Mesenchymal stem cell (in vitro differentiated cells and primary cell): ENCODE data around the gene DENND1C.

Experiments
- DNase-seq: peaks from one replicate; pipeline ENCODE4 v3.0.0-alpha.2; 2013
- H2AFZ ChIP-seq: one replicate; pipeline ENCODE4 v1.6.1; 2013; ENCODE audit warnings: low read depth, mild to moderate bottlenecking, control low read depth, inconsistent platforms, low read length, moderate library complexity
- H2AK5ac ChIP-seq: 2 replicates; pipeline ENCODE4 v1.6.1; 2013; ENCODE audit warnings: low read length, moderate library complexity, mild to moderate bottlenecking, inconsistent platforms; ENCODE audit not compliant: severe bottlenecking
- H2BK120ac ChIP-seq: one replicate; pipeline ENCODE4 v1.6.1; 2013; ENCODE audit warnings: low read depth, mild to moderate bottlenecking, inconsistent platforms, low read length, moderate library complexity
- H2BK12ac ChIP-seq, 2 experiments: one replicate each; pipeline ENCODE4 v1.6.1; 2013; ENCODE audit warnings: inconsistent platforms in 2 of 2, low read length in 2 of 2, mild to moderate bottlenecking in 2 of 2, moderate library complexity in 2 of 2, control low read depth in 1 of 2
- H2BK15ac ChIP-seq: one replicate; pipeline ENCODE4 v1.6.1; 2013; ENCODE audit warnings: mild to moderate bottlenecking, low read depth, inconsistent platforms; ENCODE audit not compliant: poor library complexity, severe bottlenecking
- H2BK5ac ChIP-seq: 2 replicates; pipeline ENCODE4 v1.6.1; 2013; ENCODE audit warnings: low read depth, mild to moderate bottlenecking, low read length, control low read depth, inconsistent platforms; ENCODE audit not compliant: poor library complexity, severe bottlenecking
- H3K14ac ChIP-seq, 2 experiments: one replicate each; pipeline ENCODE4 v1.6.1; 2013; ENCODE audit warnings: inconsistent platforms in 2 of 2, low read length in 2 of 2, control low read depth in 1 of 2, mild to moderate bottlenecking in 1 of 2, moderate library complexity in 1 of 2
- H3K18ac ChIP-seq, 2 experiments: one replicate each; pipeline ENCODE4 v1.6.1; 2013; ENCODE audit warnings: inconsistent platforms in 2 of 2, low read length in 2 of 2, control low read depth in 1 of 2, low read depth in 1 of 2, mild to moderate bottlenecking in 1 of 2
- H3K23ac ChIP-seq, 2 experiments: one replicate each; pipeline ENCODE4 v1.6.1; 2013; ENCODE audit warnings: inconsistent platforms in 2 of 2, low read length in 2 of 2, mild to moderate bottlenecking in 2 of 2, moderate library complexity in 2 of 2, control low read depth in 1 of 2
- H3K27ac ChIP-seq: 2 replicates; pipeline ENCODE4 v1.5.1; 2013; ENCODE audit warnings: mild to moderate bottlenecking, moderate library complexity, low read length, control low read depth, inconsistent platforms; ENCODE audit not compliant: poor library complexity, severe bottlenecking
- H3K27me3 ChIP-seq, 2 experiments: 2 replicates each; pipeline versions ENCODE4 v1.6.1 to v1.7.0; 2013; ENCODE audit warnings: low read length in 2 of 2, mild to moderate bottlenecking in 2 of 2, moderate library complexity in 2 of 2, control low read depth in 1 of 2, inconsistent platforms in 1 of 2; ENCODE audit not compliant: control insufficient read depth in 1 of 2, insufficient read depth in 1 of 2
- H3K36me3 ChIP-seq, 2 experiments: 2 replicates each; pipeline versions ENCODE4 v1.6.1 to v1.7.0; 2013; ENCODE audit warnings: low read length in 2 of 2, control low read depth in 1 of 2, inconsistent platforms in 1 of 2, low read depth in 1 of 2, mild to moderate bottlenecking in 1 of 2; ENCODE audit not compliant: insufficient read depth in 2 of 2, control insufficient read depth in 1 of 2
- H3K4ac ChIP-seq, 2 experiments: one replicate each; pipeline ENCODE4 v1.6.1; 2013; ENCODE audit warnings: inconsistent platforms in 2 of 2, low read length in 2 of 2, mild to moderate bottlenecking in 2 of 2, moderate library complexity in 2 of 2, control low read depth in 1 of 2, low read depth in 1 of 2
- H3K4me1 ChIP-seq: 2 replicates; pipeline ENCODE4 v1.6.1; 2013; ENCODE audit warnings: low read depth, low read length, control low read depth; ENCODE audit not compliant: control insufficient read depth, insufficient read depth
- H3K4me2 ChIP-seq: 2 replicates; pipeline ENCODE4 v1.6.1; 2013; ENCODE audit warnings: low read length, mild to moderate bottlenecking, inconsistent platforms; ENCODE audit not compliant: poor library complexity, severe bottlenecking
- H3K4me3 ChIP-seq, 2 experiments: 2 replicates each; pipeline versions ENCODE4 v1.5.1 to v1.7.0; 2013; ENCODE audit warnings: low read length in 2 of 2, mild to moderate bottlenecking in 2 of 2, control low read depth in 1 of 2, low read depth in 1 of 2; ENCODE audit not compliant: insufficient read depth in 1 of 2
- H3K79me1 ChIP-seq: replicated peaks from 2 replicates; pipeline ENCODE4 v1.6.1; 2013; ENCODE audit warnings: mild to moderate bottlenecking, control low read depth, low read length, inconsistent platforms; ENCODE audit not compliant: poor library complexity, severe bottlenecking
- H3K9ac ChIP-seq: 2 replicates; pipeline ENCODE4 v1.7.0; 2013; ENCODE audit warnings: mild to moderate bottlenecking, low read length, moderate library complexity
- H3K9me3 ChIP-seq: 2 replicates; pipeline ENCODE4 v1.7.0; 2013; ENCODE audit warnings: mild to moderate bottlenecking, low read length; ENCODE audit not compliant: control insufficient read depth
- H4K8ac ChIP-seq: one replicate; pipeline ENCODE4 v1.6.1; 2013; ENCODE audit warnings: inconsistent platforms, mild to moderate bottlenecking, low read length, moderate library complexity
- H4K91ac ChIP-seq: one replicate; pipeline ENCODE4 v1.6.1; 2013; ENCODE audit warnings: mild to moderate bottlenecking, low read length, inconsistent platforms
- WGBS: methylation state at CpG from one replicate; pipeline ENCODE4 v1.1.7; 2013; ENCODE audit warnings: mixed read lengths; 5-methylcytosine and 5-hydroxymethylcytosine counted together

Gene DENND1C

DNA sequence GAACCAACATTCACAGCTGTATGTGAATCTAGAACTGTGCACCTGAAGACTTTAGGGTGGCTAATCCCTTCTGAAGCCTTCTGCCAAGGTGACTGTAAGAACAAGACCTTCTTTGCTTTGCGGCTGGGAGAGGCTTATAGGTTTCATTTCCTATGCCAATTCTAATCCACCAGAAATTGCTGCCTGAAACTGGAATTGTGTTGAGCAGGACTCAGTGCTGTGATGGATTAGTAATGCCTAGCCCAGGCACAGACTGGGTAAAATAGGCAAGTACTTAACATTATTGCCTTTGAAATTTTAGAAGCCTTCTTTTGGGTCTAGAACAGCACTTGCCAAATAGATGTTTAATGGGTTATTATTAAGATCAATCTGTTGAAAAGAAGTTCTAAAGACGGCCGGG is 33.5 kb downstream of the DENND1C start:
- Histone ChIP-seq H3K14ac (no peak overlapping the region), H3K27me3 (no peaks in the 10 kb centered on the region), H3K79me1 (no peaks in the 10 kb centered on the region), H3K4me3 (no peak overlapping the region), H2BK5ac (no peak overlapping the region), H2BK120ac (no peak overlapping the region), H4K91ac (no peak overlapping the region), H3K9ac (no peak overlapping the region), H2BK12ac (no peak overlapping the region), H2BK15ac (no peak overlapping the region), H3K36me3 (peaks cover 4 to 42% of the 10 kb centered on the region in 2 experiments), H2AK5ac (no peak overlapping the region), H3K27ac (no peak overlapping the region), H3K9me3 (peaks cover 13% of the 10 kb centered on the region), H4K8ac (no peak overlapping the region), H3K4ac (no peak overlapping the region), H3K23ac (no peak overlapping the region), H3K18ac (no peak overlapping the region), H3K4me2 (no peak overlapping the region), H2AFZ (no peak overlapping the region), H3K4me1 (no peaks in the 10 kb centered on the region)
- DNase-seq = no peak
- WGBS = 97% methylated on average over 2 of the region's 3 CpGs

DNA sequence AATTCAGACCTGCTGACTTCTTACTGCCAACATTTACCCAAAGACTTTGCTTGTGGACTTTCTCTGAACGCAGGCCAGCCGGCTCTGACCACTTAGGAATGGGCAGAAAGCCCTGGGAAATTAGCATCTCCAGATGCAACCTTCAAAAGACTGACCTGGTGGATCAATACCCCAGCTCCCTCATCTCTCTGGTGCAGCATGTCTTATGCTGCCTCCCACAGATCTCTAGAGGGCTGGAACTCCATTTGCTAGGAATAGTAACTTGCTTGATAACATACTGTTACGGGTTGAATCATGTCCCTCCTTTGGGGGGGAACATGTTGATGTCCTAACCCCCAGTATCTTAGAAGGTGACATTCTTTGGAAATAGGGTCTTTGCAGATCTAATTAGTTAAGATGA is 35.1 kb downstream of the DENND1C start:
- H3K4me1 ChIP-seq = no peaks in the 10 kb centered on the region
- H3K4ac ChIP-seq = no peak overlapping the region
- no peak overlapping the region for H2BK120ac ChIP-seq
- H2AK5ac ChIP-seq = no peak overlapping the region
- no peak overlapping the region for H2AFZ ChIP-seq
- no peak overlapping the region for H3K4me3 ChIP-seq
- H3K23ac ChIP-seq = no peak overlapping the region
- no peak for DNase-seq
- no peak overlapping the region for H3K18ac ChIP-seq
- H2BK15ac ChIP-seq = no peak overlapping the region
- WGBS = 99% methylated on average over 3 of the region's 3 CpGs
- H3K4me2 ChIP-seq = no peak overlapping the region
- peaks cover 8% of the 10 kb centered on the region for H3K9me3 ChIP-seq
- H3K14ac ChIP-seq = no peak overlapping the region
- no peak overlapping the region for H3K27ac ChIP-seq
- H3K27me3 ChIP-seq = no peaks in the 10 kb centered on the region
- no peaks in the 10 kb centered on the region for H3K79me1 ChIP-seq
- H3K9ac ChIP-seq = no peak overlapping the region
- H2BK5ac ChIP-seq = no peak overlapping the region
- H3K36me3 ChIP-seq = peaks cover 0 to 36% of the 10 kb centered on the region in 2 experiments
- no peak overlapping the region for H4K91ac ChIP-seq
- no peak overlapping the region for H2BK12ac ChIP-seq
- no peak overlapping the region for H4K8ac ChIP-seq

DNA sequence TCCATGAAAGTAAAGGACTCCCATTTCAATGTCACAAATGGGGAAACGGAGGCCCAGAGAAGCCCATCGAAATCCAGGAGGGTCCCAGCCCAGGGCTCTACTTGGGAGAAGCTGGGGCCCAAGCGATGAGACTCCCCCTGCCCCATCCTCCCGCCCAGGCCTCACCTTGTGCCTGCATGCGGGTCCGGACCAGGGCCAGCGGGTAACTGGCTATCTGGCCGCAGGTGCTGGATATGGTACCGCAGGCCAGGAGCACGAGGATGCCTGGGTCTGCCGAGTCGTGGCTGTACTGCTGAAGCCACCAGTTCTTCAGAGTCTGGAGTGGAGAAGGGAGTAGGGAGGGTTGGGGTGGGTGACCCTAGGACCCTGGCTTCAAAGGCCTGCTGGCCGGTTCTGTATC is 37.6 kb downstream of the DENND1C start:
- Histone ChIP-seq H3K18ac (no peak overlapping the region), H2BK15ac (no peak overlapping the region), H2BK120ac (no peak overlapping the region), H2AK5ac (no peak overlapping the region), H2BK5ac (no peak overlapping the region), H3K4me3 (no peak overlapping the region), H3K4ac (no peak overlapping the region), H3K9me3 (peaks cover 8% of the 10 kb centered on the region), H4K8ac (no peak overlapping the region), H3K36me3 (peaks cover 0 to 30% of the 10 kb centered on the region in 2 experiments), H3K79me1 (no peaks in the 10 kb centered on the region), H2AFZ (no peak overlapping the region), H3K4me1 (no peaks in the 10 kb centered on the region), H3K27me3 (no peaks in the 10 kb centered on the region), H3K27ac (no peak overlapping the region), H2BK12ac (no peak overlapping the region), H3K14ac (no peak overlapping the region), H3K23ac (no peak overlapping the region), H3K9ac (no peak overlapping the region), H3K4me2 (no peak overlapping the region), H4K91ac (no peak overlapping the region)
- DNase-seq = no peak
- WGBS = 95% methylated on average over 12 of the region's 13 CpGs

DNA sequence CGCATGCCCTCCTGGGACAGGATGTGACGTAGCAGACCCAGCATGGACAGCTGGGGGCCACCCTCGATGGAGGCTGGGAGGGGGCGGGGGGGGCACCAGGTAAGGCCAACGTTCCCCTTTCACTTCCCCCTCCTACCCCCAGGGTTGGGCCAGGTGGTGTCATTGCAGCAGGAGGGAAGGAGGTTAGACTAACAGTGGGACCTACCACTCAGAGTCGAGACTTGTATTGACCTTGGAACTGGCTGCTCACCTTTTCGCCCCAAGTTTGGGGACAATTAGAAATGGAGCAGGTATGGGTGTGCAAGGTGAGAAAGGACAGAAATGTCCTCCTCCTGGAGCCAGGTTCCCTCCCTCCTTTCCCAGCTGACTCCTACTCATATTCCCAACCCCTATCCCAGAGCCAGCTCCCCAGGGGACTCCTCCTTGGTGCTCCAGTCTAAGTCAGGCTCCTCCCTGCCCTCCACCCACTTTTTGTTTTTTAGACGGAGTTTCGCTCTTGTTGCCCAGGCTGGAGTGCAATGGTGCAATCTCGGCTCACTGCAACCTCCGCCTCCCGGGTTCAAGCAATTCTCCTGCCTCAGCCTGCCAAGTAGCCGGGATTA is 39.4 kb downstream of the DENND1C start:
- H2BK120ac ChIP-seq = no peak overlapping the region
- no peak overlapping the region for H3K18ac ChIP-seq
- H2AFZ ChIP-seq = no peak overlapping the region
- H3K4me3 ChIP-seq = no peak overlapping the region
- no peak overlapping the region for H3K14ac ChIP-seq
- H3K4me2 ChIP-seq = no peak overlapping the region
- no peaks in the 10 kb centered on the region for H3K79me1 ChIP-seq
- no peak overlapping the region for H3K9ac ChIP-seq
- H3K9me3 ChIP-seq = peaks cover 8% of the 10 kb centered on the region
- 94% methylated on average over 7 of the region's 13 CpGs for WGBS
- no peak overlapping the region for H4K8ac ChIP-seq
- H3K23ac ChIP-seq = no peak overlapping the region
- no peak for DNase-seq
- H2AK5ac ChIP-seq = no peak overlapping the region
- H3K4me1 ChIP-seq = no peaks in the 10 kb centered on the region
- no peak overlapping the region for H3K4ac ChIP-seq
- H3K27me3 ChIP-seq = no peaks in the 10 kb centered on the region
- no peak overlapping the region for H3K27ac ChIP-seq
- no peak overlapping the region for H2BK12ac ChIP-seq
- peaks cover 0 to 30% of the 10 kb centered on the region in 2 experiments for H3K36me3 ChIP-seq
- no peak overlapping the region for H4K91ac ChIP-seq
- no peak overlapping the region for H2BK5ac ChIP-seq
- no peak overlapping the region for H2BK15ac ChIP-seq
